GM12878 (cell line): Measurements from ENCODE around the gene SYT1. TPM values are rescaled to one million over a fixed set of nuclear protein-coding genes. Genes with fewer than 3 reads are reported as not detected.

Source experiments
- ATAC-seq: fragments of 200-7000 bp; cut with Tn5 transposase; 3 replicates; pipeline ENCODE4 v1.9.1; 2020; ENCODE audit warnings: mild to moderate bottlenecking, moderate library complexity
- BruUV-seq: library from RNA; stranded (reverse); fragments of 400-500 nt; replicated peaks from 2 replicates; lab custom pipeline; 2021; lab: Mats Ljungman, UMichigan
- CTCF ChIA-PET: fragments of 300-600 bp; sonication (Branson Sonifier 250); formaldehyde crosslinking; extraction: SDS; loops from one replicate; lab custom pipeline; 2021; ENCODE audit warnings: inconsistent platforms; lab: Yijun Ruan, JAX
- POLR2A ChIA-PET: fragments of 350-600 bp; formaldehyde crosslinking; extraction: SDS; loops from one replicate; lab custom pipeline; 2021; ENCODE audit warnings: inconsistent platforms; lab: Charles Lee
- RAD21 ChIA-PET: fragments of 300-600 bp; sonication (Branson Sonifier 250); formaldehyde crosslinking; loops from one replicate; lab custom pipeline; 2023; ENCODE audit warnings: antibody characterized with exemption; ENCODE audit not compliant: unreplicated experiment; lab: Charles Lee
- SMC1A ChIA-PET: fragments of 300-600 bp; sonication (Branson Sonifier 250); formaldehyde crosslinking; loops from one replicate; lab custom pipeline; 2023; ENCODE audit not compliant: unreplicated experiment, uncharacterized antibody; lab: Charles Lee
- DNase-seq: peaks from one replicate; pipeline ENCODE4 v3.0.0-alpha.2; 2011; ENCODE audit warnings: low read depth, low spot score
- FAIRE-seq: peaks from 3 replicates; lab custom pipeline; 2011; peaks lifted over from hg19 to GRCh38; lab: Jason Lieb, UNC
- H2AFZ ChIP-seq: 2 replicates; pipeline ENCODE4 v1.6.0; 2011; ENCODE audit warnings: low read depth, low read length, control low read depth; ENCODE audit not compliant: control insufficient read depth
- H3K27ac ChIP-seq: 2 replicates; pipeline ENCODE4 v1.5.1; 2011; ENCODE audit warnings: control low read depth; ENCODE audit not compliant: control insufficient read depth, insufficient read depth
- H3K27me3 ChIP-seq, 2 experiments: replicated peaks in 1 of 2; 2 replicates each; pipeline versions ENCODE4 v1.6.0 to v1.6.1; 2011; ENCODE audit warnings: low read length in 1 of 2; ENCODE audit not compliant: control insufficient read depth in 2 of 2, insufficient read depth in 2 of 2
- H3K36me3 ChIP-seq, 2 experiments: 2 replicates each; pipeline ENCODE4 v1.5.1; 2011; ENCODE audit warnings: low read length in 1 of 2; ENCODE audit not compliant: control insufficient read depth in 2 of 2, insufficient read depth in 2 of 2
- H3K4me1 ChIP-seq: 2 replicates; pipeline ENCODE4 v1.6.1; 2011; ENCODE audit warnings: mild to moderate bottlenecking, low read length, moderate library complexity, mixed read lengths; ENCODE audit not compliant: control insufficient read depth, insufficient read depth
- H3K4me2 ChIP-seq: 2 replicates; pipeline ENCODE4 v1.6.0; 2011; ENCODE audit warnings: control low read depth; ENCODE audit not compliant: control insufficient read depth, insufficient read depth
- H3K4me3 ChIP-seq: fragments of 200-600 bp; sonication (generic); 2 replicates; pipeline ENCODE4 v1.5.1; 2016
- H3K79me2 ChIP-seq: 2 replicates; pipeline ENCODE4 v1.6.0; 2011; ENCODE audit warnings: low read length; ENCODE audit not compliant: control insufficient read depth, insufficient read depth
- H3K9ac ChIP-seq: 2 replicates; pipeline ENCODE4 v1.8.0; 2011; ENCODE audit warnings: low read length, control low read depth, mixed read lengths; ENCODE audit not compliant: control insufficient read depth, insufficient read depth
- H3K9me3 ChIP-seq: replicated peaks from 3 replicates; pipeline ENCODE4 v1.5.1; 2011; ENCODE audit warnings: mild to moderate bottlenecking, low read length; ENCODE audit not compliant: control insufficient read depth, insufficient read depth
- H4K20me1 ChIP-seq: 2 replicates; pipeline ENCODE4 v1.6.0; 2011; ENCODE audit not compliant: control insufficient read depth, insufficient read depth
- BHLHE40 ChIP-seq, 2 experiments: fragments of 450-650 bp in 1 of 2; IDR thresholded peaks; 2 replicates each; pipeline ENCODE4 v1.6.1; 2011 to 2017; ENCODE audit warnings: low read depth in 2 of 2, borderline replicate concordance in 1 of 2, improper control_type of control experiment in 1 of 2, low read length in 1 of 2, mild to moderate bottlenecking in 1 of 2
- CEBPB ChIP-seq, 2 experiments: fragments of 150-350 bp in 1 of 2; IDR thresholded peaks; 2 replicates each; pipeline ENCODE4 v1.6.1; 2012 to 2014; ENCODE audit warnings: low read depth in 2 of 2, low read length in 2 of 2, borderline replicate concordance in 1 of 2, inconsistent platforms in 1 of 2
- DPF2 ChIP-seq: fragments of 450-650 bp; IDR thresholded peaks from 2 replicates; pipeline ENCODE4 v1.6.1; 2017; ENCODE audit warnings: mild to moderate bottlenecking
- EED ChIP-seq: sonication (generic); IDR thresholded peaks from 2 replicates; pipeline ENCODE4 v1.6.1; 2016; ENCODE audit warnings: antibody characterized with exemption, low read depth
- EP300 ChIP-seq, 2 experiments: fragments of 150-350 bp in 1 of 2; IDR thresholded peaks; 2 replicates each; pipeline ENCODE4 v1.6.1; 2011 to 2012; ENCODE audit warnings: low read depth in 2 of 2, low read length in 2 of 2, borderline replicate concordance in 1 of 2, improper control_type of control experiment in 1 of 2, inconsistent platforms in 1 of 2; ENCODE audit not compliant: control insufficient read depth in 1 of 2
- IRF3 ChIP-seq: fragments of 450-650 bp; IDR thresholded peaks from 2 replicates; pipeline ENCODE4 v1.6.1; 2014; ENCODE audit warnings: mild to moderate bottlenecking
- MTA2 ChIP-seq: fragments of 450-650 bp; IDR thresholded peaks from 2 replicates; pipeline ENCODE4 v1.6.1; 2016; ENCODE audit warnings: low read depth, mild to moderate bottlenecking, moderate library complexity
- PRDM15 ChIP-seq: fragments of 450-650 bp; formaldehyde crosslinking; IDR thresholded peaks from 2 replicates; pipeline ENCODE4 v1.4.0; 2020; ENCODE audit warnings: mild to moderate bottlenecking, moderate library complexity
- SIX5 ChIP-seq: IDR thresholded peaks from 2 replicates; pipeline ENCODE4 v1.6.1; 2011; ENCODE audit warnings: mild to moderate bottlenecking, low read depth, low read length, moderate library complexity; ENCODE audit not compliant: severe bottlenecking
- in situ Hi-C: fragments of 300-500 bp; cut with MboI; formaldehyde crosslinking; loops from 9 replicates; pipeline ENCODE4 v1.14.3; 2018; ENCODE audit warnings: mixed read lengths
- intact Hi-C: fragments of 100-400 bp; cut with micrococcal nuclease; formaldehyde crosslinking; loops from one replicate; pipeline ENCODE4 v1.14.2; 2022; ENCODE audit not compliant: unreplicated experiment
- polyA plus RNA-seq, 11 experiments: library from polyadenylated mRNA; depleted of rRNA in 4 of 11; unstranded in 6 of 11; stranded (reverse) in 5 of 11; fragments of >200 nt; fragmentation: Nextera tagmentation in 4 of 11; fragmentation: Illumina TruSeq in 1 of 11; extraction: Ambion mirVana in 4 of 11; extraction: Trizol in 1 of 11; gene quantifications; 1 replicate in 1 of 11; 2 replicates in 10 of 11; pipeline versions ENCODE4 v1.2.1 to v1.2.3, GENCODE V29; 2011 to 2016; ENCODE audit warnings: inconsistent platforms in 2 of 11, missing spikeins in 2 of 11, low read depth in 1 of 11
- total RNA-seq, 4 experiments: library from RNA; depleted of rRNA in 3 of 4; stranded (reverse); fragments of >200 nt in 3 of 4; fragmentation: Illumina TruSeq in 1 of 4; extraction: Trizol in 1 of 4; gene quantifications; 2 replicates each; pipeline versions ENCODE4 v1.2.1 to v1.2.3, GENCODE V29; 2013 to 2021

SYT1 gene
- total and polyA plus RNA-seq, 10 of the 15 experiments (the other 5 are each of a cell fraction or from before 2014, with no cell fraction given) = 0.10 to 0.28 TPM; not detected in 8

GRCh38 chr12:79451365-79451764 is 586.8 kb downstream of the SYT1 start:
- H3K36me3 ChIP-seq = no peaks in the 10 kb centered on the region
- FAIRE-seq (no peak), DNase-seq (no peak), ATAC-seq (no peak)
- H3K9me3 ChIP-seq = no peaks in the 10 kb centered on the region
- H3K4me3 ChIP-seq = no peak overlapping the region
- no peak overlapping the region for H2AFZ ChIP-seq
- TF ChIP-seq CEBPB (IDR thresholded peaks at IDR 0.05; ENCODE audit: borderline replicate concordance in 1 of 2, low read depth in 2 of 2, low read length in 2 of 2) (no peak), PRDM15 (CRISPR knock-in tag) (no peak), BHLHE40 (IDR thresholded peaks at IDR 0.05; ENCODE audit: borderline replicate concordance in 1 of 2, low read depth in 2 of 2, low read length in 1 of 2) (no peak), MTA2 (no peak), SIX5 (no peak), EP300 (IDR thresholded peaks at IDR 0.05; ENCODE audit: borderline replicate concordance in 1 of 2, control insufficient read depth in 1 of 2, low read depth in 2 of 2, low read length in 2 of 2) (no peak), IRF3 (no peak), DPF2 (no peak), EED (no peak)
- H3K4me2 ChIP-seq = no peak overlapping the region
- H3K27ac ChIP-seq = no peak overlapping the region
- no peaks in the 10 kb centered on the region for H3K4me1 ChIP-seq
- ChIA-PET POLR2A (no interaction called here), CTCF (no interaction called here), RAD21 (no interaction called here), SMC1A (no interaction called here)
- BruUV-seq = no TSS peak
- intact Hi-C loops (no loop called here), in situ Hi-C loops (loop anchor here (5.0 kb wide), 1 partner anchor 51 kb away; no protein-coding TSS in a partner anchor)
- no peaks in the 10 kb centered on the region for H3K79me2 ChIP-seq
- H4K20me1 ChIP-seq = no peaks in the 10 kb centered on the region
- no peak overlapping the region for H3K9ac ChIP-seq
- H3K27me3 ChIP-seq = no peaks in the 10 kb centered on the region
